GM21619 (cell line): ENCODE data around the gene PPA2.

ENCODE experiments used
- ATAC-seq: cut with Tn5 transposase; IDR thresholded peaks from one replicate; pipeline ENCODE4 v1.9.1; 2021; ENCODE audit not compliant: unreplicated experiment

Gene PPA2

GRCh38 chr4:105329081-105329480 lies 144.8 kb downstream of the PPA2 start:
- ATAC-seq: no peak

- no peak for ATAC-seq
Observed at GRCh38 chr4:105327956-105328355, 145.9 kb downstream of the PPA2 start.

GRCh38 chr4:105327222-105327621 lies 146.6 kb downstream of the PPA2 start:
- no peak for ATAC-seq
